Neural cell (in vitro differentiated cells): Measurements from ENCODE around the gene SLC13A3. TPM values are rescaled to one million over a fixed set of nuclear protein-coding genes. Genes with fewer than 3 reads are reported as not detected.
"Not testable (repeated sequence)": the region's sequence is repeated elsewhere in the genome, so short reads cannot be mapped to it uniquely, and the experiment has no call there.

Experiments used
- H2AFZ ChIP-seq: fragments of 200-600, 300-800 bp; sonication (generic), shearing (Covaris generic); 2 replicates; pipeline ENCODE4 v1.6.0; 2014; ENCODE audit warnings: low read depth, mild to moderate bottlenecking, antibody characterized with exemption, low read length, moderate library complexity
- H3F3A ChIP-seq: fragments of 200-600 bp; shearing (Covaris generic); 2 replicates; pipeline ENCODE4 v1.6.1; 2016; ENCODE audit warnings: mild to moderate bottlenecking, moderate library complexity, mixed read lengths, antibody characterized with exemption, low read length; ENCODE audit not compliant: insufficient read depth, poor library complexity, severe bottlenecking
- H3K27ac ChIP-seq: fragments of 200-600, 300-800 bp; sonication (generic), shearing (Covaris generic); 2 replicates; pipeline ENCODE4 v1.5.1; 2014; ENCODE audit warnings: mild to moderate bottlenecking, low read length, moderate library complexity
- H3K27me3 ChIP-seq: fragments of 300-800, 200-600 bp; sonication (generic), shearing (Covaris generic); 2 replicates; pipeline ENCODE4 v1.6.0; 2014; ENCODE audit warnings: mild to moderate bottlenecking, low read depth, low read length, moderate library complexity; ENCODE audit not compliant: insufficient read depth
- H3K36me3 ChIP-seq: fragments of 300-800, 200-600 bp; sonication (generic), shearing (Covaris generic); 2 replicates; pipeline ENCODE4 v1.5.1; 2014; ENCODE audit warnings: mild to moderate bottlenecking, antibody characterized with exemption, low read length, moderate library complexity; ENCODE audit not compliant: insufficient read depth
- H3K4me2 ChIP-seq: fragments of 300-800, 200-600 bp; sonication (generic), shearing (Covaris generic); 2 replicates; pipeline ENCODE4 v1.6.0; 2014; ENCODE audit warnings: mild to moderate bottlenecking, low read length
- H3K4me3 ChIP-seq: fragments of 300-800, 200-600 bp; sonication (generic), shearing (Covaris generic); 2 replicates; pipeline ENCODE4 v1.5.1; 2014; ENCODE audit warnings: mild to moderate bottlenecking, low read length, moderate library complexity
- H3K79me2 ChIP-seq: fragments of 200-600 bp; shearing (Covaris generic); replicated peaks from 2 replicates; pipeline ENCODE4 v1.6.0; 2014; ENCODE audit warnings: mild to moderate bottlenecking, low read length, moderate library complexity; ENCODE audit not compliant: insufficient read depth
- H3K9ac ChIP-seq: fragments of 300-800, 200-600 bp; sonication (generic), shearing (Covaris generic); 2 replicates; pipeline ENCODE4 v1.6.1; 2016; ENCODE audit warnings: mild to moderate bottlenecking, low read length, mixed read lengths
- H3K9me2 ChIP-seq: fragments of 200-600 bp; shearing (Covaris generic); 2 replicates; pipeline ENCODE4 v1.6.1; 2016; ENCODE audit warnings: mild to moderate bottlenecking, low read length, mixed read lengths; ENCODE audit not compliant: insufficient read depth
- H3K9me3 ChIP-seq: fragments of 200-600, 300-800 bp; sonication (generic), shearing (Covaris generic); 2 replicates; pipeline ENCODE4 v1.6.1; 2016; ENCODE audit warnings: mild to moderate bottlenecking, mixed run types, low read length, moderate library complexity, mixed read lengths
- H4K20me1 ChIP-seq: fragments of 200-600 bp; shearing (Covaris generic); 2 replicates; pipeline ENCODE4 v1.6.1; 2016; ENCODE audit warnings: mild to moderate bottlenecking, mixed run types; ENCODE audit not compliant: insufficient read depth
- EP300 ChIP-seq: fragments of 450-650 bp; conservative IDR thresholded peaks from 2 replicates; pipeline ENCODE4 v1.6.1; 2014; ENCODE audit warnings: antibody characterized with exemption, mild to moderate bottlenecking, moderate library complexity; ENCODE audit not compliant: poor library complexity, severe bottlenecking
- EZH2 ChIP-seq: fragments of 200-600, 300-800 bp; shearing (Covaris generic), sonication (generic); IDR thresholded peaks from 2 replicates; pipeline ENCODE4 v1.6.1; 2014; ENCODE audit warnings: antibody characterized with exemption, low read length, borderline replicate concordance, mild to moderate bottlenecking; ENCODE audit not compliant: insufficient read depth, poor library complexity, severe bottlenecking
- MXI1 ChIP-seq: fragments of 450-650 bp; conservative IDR thresholded peaks from 2 replicates; pipeline ENCODE4 v1.6.1; 2014; ENCODE audit warnings: antibody characterized with exemption, mild to moderate bottlenecking; ENCODE audit not compliant: poor library complexity, severe bottlenecking
- POLR2AphosphoS5 ChIP-seq: IDR thresholded peaks from 2 replicates; pipeline ENCODE4 v1.6.1; 2012
- RAD21 ChIP-seq: fragments of 450-650 bp; conservative IDR thresholded peaks from 2 replicates; pipeline ENCODE4 v1.6.1; 2014; ENCODE audit warnings: antibody characterized with exemption, mild to moderate bottlenecking, moderate library complexity
- SMC3 ChIP-seq: fragments of 450-650 bp; conservative IDR thresholded peaks from 2 replicates; pipeline ENCODE4 v1.6.1; 2014; ENCODE audit warnings: antibody characterized with exemption, mild to moderate bottlenecking, moderate library complexity; ENCODE audit not compliant: poor library complexity
- TAF1 ChIP-seq: IDR thresholded peaks from 2 replicates; pipeline ENCODE4 v1.6.1; 2012; ENCODE audit warnings: low read depth
- polyA plus RNA-seq: library from polyadenylated mRNA; depleted of rRNA; stranded (reverse); fragments of >200 nt; gene quantifications from 2 replicates; pipeline ENCODE4 v1.2.3, GENCODE V29; 2014
- TF ChIP-seq, protein P1 (sequence below): IDR thresholded peaks from 2 replicates; pipeline ENCODE4 v1.6.1; 2012; ENCODE audit warnings: borderline replicate concordance
- TF ChIP-seq, protein P2 (sequence below): fragments of 450-650 bp; IDR thresholded peaks from 2 replicates; pipeline ENCODE4 v1.5.1; 2014; ENCODE audit warnings: antibody characterized with exemption, mild to moderate bottlenecking, moderate library complexity; ENCODE audit not compliant: poor library complexity, severe bottlenecking

Gene SLC13A3
- polyA plus RNA-seq, 1 donor from 2014 or later = 5.5 TPM

DNA sequence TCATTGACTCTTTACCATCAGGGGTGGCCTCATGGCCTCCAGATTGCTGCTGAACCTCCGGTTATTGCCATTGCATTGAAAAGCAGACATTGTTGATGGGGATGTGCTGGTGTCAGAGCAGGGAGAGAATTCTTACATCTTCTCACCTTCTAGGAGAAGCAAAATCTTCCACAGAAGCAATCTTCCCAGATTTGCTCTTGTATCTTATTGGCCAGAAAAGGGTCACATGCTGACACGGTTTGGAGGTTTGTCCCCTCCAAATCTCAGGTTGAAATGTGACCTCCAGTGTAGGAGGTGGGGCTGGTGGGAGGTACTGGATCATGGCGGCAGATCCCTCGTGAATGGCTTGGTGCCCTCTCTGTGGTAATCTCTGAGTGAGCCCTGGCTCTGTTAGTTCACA, 27.3 kb upstream of the SLC13A3 start:
- H4K20me1 ChIP-seq = no peaks in the 10 kb centered on the region
- no peaks in the 10 kb centered on the region for H3K9me2 ChIP-seq
- H3K9me3 ChIP-seq = no peaks in the 10 kb centered on the region
- H3K4me3 ChIP-seq = no peak overlapping the region
- no peaks in the 10 kb centered on the region for H3K36me3 ChIP-seq
- no peak for TF ChIP-seq POLR2AphosphoS5
- TF ChIP-seq, protein P1, sequence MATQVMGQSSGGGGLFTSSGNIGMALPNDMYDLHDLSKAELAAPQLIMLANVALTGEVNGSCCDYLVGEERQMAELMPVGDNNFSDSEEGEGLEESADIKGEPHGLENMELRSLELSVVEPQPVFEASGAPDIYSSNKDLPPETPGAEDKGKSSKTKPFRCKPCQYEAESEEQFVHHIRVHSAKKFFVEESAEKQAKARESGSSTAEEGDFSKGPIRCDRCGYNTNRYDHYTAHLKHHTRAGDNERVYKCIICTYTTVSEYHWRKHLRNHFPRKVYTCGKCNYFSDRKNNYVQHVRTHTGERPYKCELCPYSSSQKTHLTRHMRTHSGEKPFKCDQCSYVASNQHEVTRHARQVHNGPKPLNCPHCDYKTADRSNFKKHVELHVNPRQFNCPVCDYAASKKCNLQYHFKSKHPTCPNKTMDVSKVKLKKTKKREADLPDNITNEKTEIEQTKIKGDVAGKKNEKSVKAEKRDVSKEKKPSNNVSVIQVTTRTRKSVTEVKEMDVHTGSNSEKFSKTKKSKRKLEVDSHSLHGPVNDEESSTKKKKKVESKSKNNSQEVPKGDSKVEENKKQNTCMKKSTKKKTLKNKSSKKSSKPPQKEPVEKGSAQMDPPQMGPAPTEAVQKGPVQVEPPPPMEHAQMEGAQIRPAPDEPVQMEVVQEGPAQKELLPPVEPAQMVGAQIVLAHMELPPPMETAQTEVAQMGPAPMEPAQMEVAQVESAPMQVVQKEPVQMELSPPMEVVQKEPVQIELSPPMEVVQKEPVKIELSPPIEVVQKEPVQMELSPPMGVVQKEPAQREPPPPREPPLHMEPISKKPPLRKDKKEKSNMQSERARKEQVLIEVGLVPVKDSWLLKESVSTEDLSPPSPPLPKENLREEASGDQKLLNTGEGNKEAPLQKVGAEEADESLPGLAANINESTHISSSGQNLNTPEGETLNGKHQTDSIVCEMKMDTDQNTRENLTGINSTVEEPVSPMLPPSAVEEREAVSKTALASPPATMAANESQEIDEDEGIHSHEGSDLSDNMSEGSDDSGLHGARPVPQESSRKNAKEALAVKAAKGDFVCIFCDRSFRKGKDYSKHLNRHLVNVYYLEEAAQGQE = no peak
- TF ChIP-seq RAD21 = no peak
- TF ChIP-seq, protein P2, sequence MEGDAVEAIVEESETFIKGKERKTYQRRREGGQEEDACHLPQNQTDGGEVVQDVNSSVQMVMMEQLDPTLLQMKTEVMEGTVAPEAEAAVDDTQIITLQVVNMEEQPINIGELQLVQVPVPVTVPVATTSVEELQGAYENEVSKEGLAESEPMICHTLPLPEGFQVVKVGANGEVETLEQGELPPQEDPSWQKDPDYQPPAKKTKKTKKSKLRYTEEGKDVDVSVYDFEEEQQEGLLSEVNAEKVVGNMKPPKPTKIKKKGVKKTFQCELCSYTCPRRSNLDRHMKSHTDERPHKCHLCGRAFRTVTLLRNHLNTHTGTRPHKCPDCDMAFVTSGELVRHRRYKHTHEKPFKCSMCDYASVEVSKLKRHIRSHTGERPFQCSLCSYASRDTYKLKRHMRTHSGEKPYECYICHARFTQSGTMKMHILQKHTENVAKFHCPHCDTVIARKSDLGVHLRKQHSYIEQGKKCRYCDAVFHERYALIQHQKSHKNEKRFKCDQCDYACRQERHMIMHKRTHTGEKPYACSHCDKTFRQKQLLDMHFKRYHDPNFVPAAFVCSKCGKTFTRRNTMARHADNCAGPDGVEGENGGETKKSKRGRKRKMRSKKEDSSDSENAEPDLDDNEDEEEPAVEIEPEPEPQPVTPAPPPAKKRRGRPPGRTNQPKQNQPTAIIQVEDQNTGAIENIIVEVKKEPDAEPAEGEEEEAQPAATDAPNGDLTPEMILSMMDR = no peak
- no peak for TF ChIP-seq EZH2
- TF ChIP-seq EP300 = no peak
- no peak for TF ChIP-seq MXI1
- no peak for TF ChIP-seq TAF1
- TF ChIP-seq SMC3 = no peak
- no peak overlapping the region for H2AFZ ChIP-seq
- no peak overlapping the region for H3K9ac ChIP-seq
- H3K4me2 ChIP-seq = no peak overlapping the region
- H3K27me3 ChIP-seq = no peaks in the 10 kb centered on the region
- H3K79me2 ChIP-seq = peaks cover 3% of the 10 kb centered on the region
- no peak overlapping the region for H3K27ac ChIP-seq
- no peaks in the 10 kb centered on the region for H3F3A ChIP-seq

DNA sequence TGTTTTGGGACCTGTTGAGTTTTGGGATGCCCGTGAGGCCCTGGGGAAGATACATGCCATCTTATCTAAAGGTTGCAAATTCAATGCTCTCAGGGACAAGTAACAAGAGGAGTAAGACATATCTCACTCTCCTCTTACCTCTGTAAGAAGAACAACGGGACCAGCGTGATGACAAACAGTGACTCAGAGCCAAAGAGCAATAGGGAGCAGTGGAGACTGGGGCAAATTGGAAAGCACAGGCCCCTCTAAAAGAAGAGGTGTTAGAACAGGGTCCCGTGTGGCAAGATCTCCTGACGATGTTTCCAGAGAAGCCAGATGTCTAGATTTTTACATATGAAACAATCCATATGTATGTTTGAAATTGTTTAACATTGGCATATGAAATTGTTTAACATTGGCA, 26.3 kb upstream of the SLC13A3 start:
- Histone ChIP-seq H3K27me3 (no peaks in the 10 kb centered on the region), H3K27ac (no peak overlapping the region), H4K20me1 (no peaks in the 10 kb centered on the region), H3K79me2 (no peaks in the 10 kb centered on the region), H3K4me2 (no peak overlapping the region), H3F3A (no peaks in the 10 kb centered on the region), H3K9ac (no peak overlapping the region), H3K36me3 (no peaks in the 10 kb centered on the region), H3K9me3 (no peaks in the 10 kb centered on the region), H3K4me3 (no peak overlapping the region), H2AFZ (no peak overlapping the region), H3K9me2 (no peaks in the 10 kb centered on the region)
- TF ChIP-seq, protein P1 = no peak
- TF ChIP-seq TAF1 (no peak), RAD21 (no peak), POLR2AphosphoS5 (no peak), EP300 (no peak), SMC3 (no peak), EZH2 (no peak), MXI1 (no peak)
- TF ChIP-seq, protein P2 = no peak

DNA sequence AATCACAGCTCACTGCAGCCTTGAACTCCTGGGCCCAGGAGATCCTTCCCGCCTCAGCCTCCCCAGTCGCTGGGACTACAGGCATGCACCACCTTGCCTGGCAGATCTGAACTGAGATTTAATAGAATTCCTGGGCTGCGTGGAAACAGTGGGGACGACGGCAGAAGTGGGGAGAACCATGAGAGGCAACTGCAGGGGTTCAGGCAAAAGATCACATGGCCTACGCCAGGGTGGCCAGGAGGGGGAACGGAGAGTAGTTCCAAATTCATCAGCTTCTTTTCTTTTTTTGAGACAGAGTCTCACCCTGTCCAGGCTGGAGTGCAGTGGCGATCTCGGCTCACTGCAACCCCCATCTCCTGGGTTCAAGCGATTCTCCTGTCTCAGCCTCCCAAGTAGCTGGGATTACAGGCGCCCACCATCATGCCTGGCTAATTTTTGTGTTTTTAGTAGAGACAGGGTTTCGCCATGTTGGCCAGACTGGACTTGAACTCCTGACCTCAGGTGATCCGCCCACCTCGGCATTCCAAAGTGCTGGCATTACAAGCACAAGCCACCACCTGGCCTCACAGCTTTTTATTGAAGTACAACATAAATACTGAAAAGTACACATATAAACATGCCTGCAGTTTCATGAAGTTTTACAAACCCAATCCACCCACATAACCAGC, 25.5 kb upstream of the SLC13A3 start:
- not testable (repeated sequence) for H3K27me3 ChIP-seq, H4K20me1 ChIP-seq, H3K9me2 ChIP-seq, H3K4me3 ChIP-seq, H3F3A ChIP-seq, H3K4me2 ChIP-seq, H3K36me3 ChIP-seq, H3K27ac ChIP-seq, H3K9me3 ChIP-seq, H2AFZ ChIP-seq, H3K9ac ChIP-seq, H3K79me2 ChIP-seq
